IPS-18c (cell line): Measurements from ENCODE around the gene KIAA0930.

Source experiments
- H3K4me3 ChIP-seq: 2 replicates; pipeline ENCODE4 v1.7.0; 2013; ENCODE audit warnings: low read depth, mild to moderate bottlenecking, low read length, moderate library complexity; ENCODE audit not compliant: insufficient read depth
- H3K9me3 ChIP-seq: one replicate; pipeline ENCODE4 v1.6.1; 2013; ENCODE audit warnings: mild to moderate bottlenecking, low read length, moderate library complexity; ENCODE audit not compliant: control insufficient read depth, insufficient read depth

KIAA0930 gene

GRCh38 chr22:45227645-45228400, 12.9 kb downstream of the KIAA0930 start:
- no peaks in the 10 kb centered on the region for H3K9me3 ChIP-seq
- no peak overlapping the region for H3K4me3 ChIP-seq

- H3K4me3 ChIP-seq, result no peak overlapping the region
- H3K9me3 ChIP-seq, result no peaks in the 10 kb centered on the region
Observed at GRCh38 chr22:45226503-45227186, 14.0 kb downstream of the KIAA0930 start.

GRCh38 chr22:45225732-45226502, 14.8 kb downstream of the KIAA0930 start:
- H3K9me3 ChIP-seq, result no peaks in the 10 kb centered on the region
- no peak overlapping the region for H3K4me3 ChIP-seq

DNA sequence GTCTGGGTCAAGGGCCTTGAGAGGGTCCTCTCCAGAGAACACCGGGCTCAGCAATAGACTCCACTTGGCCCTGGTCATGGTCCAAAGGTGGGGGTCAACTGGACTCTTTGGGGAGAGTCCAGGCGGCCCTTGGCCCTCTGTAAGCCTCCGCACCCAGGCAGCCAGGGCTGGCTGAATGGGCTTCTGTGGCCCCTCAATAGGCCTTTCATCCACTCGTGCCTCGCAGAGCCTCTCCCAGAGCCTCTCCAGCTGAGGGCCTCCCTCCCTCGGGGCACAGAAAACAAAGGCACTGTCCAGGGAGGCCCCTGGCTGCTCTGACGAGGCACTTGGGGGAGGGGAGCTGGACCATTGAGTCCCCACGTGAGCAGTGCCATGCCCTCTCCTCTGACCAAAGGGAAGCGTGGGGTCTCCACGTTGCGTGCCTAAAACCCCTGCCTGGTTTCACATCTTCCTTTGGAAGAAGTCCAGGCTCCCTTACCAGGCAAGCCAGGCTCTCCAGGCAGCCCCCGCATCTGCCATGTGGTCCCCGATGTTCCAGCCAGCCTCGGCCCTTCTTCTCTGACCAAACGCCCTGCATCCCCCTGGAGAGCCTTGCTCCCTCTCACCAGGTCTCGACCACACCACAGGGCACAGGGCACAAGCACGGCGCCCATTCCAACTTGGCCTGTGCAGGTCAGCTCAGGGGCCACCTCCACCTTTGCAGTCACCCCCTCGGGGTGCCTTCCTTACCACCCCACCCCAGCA, 15.5 kb downstream of the KIAA0930 start:
- no peak overlapping the region for H3K4me3 ChIP-seq
- H3K9me3 ChIP-seq, result no peaks in the 10 kb centered on the region

DNA sequence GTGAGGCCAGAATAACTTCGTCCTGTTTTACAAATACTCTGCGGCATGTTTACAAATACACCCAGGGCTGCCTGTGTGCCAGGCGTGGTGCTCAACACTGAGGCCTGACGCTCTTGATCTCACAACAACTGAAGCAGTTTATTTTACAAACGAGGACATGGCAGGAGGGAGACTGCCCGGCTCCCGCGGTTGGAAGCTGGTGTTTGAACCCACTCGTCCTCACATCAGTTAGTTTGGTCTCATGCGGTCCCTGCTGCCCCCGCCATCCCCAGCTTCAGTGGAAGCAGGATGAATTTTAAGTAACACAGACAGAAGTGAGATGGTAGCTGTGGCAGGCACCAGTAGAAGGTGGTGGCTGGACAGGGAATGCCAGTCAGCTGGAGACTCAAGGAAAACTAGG, 16.4 kb downstream of the KIAA0930 start:
- H3K9me3 ChIP-seq, result no peaks in the 10 kb centered on the region

GRCh38 chr22:45223304-45224117, 17.2 kb downstream of the KIAA0930 start:
- Histone ChIP-seq H3K4me3 (no peak overlapping the region), H3K9me3 (no peaks in the 10 kb centered on the region)

More for the DNA sequence above, 16.4 kb downstream of the KIAA0930 start:
- H3K4me3 ChIP-seq, result no peak overlapping the region

GRCh38 chr22:45221201-45221600, 19.5 kb downstream of the KIAA0930 start:
- Histone ChIP-seq H3K9me3 (no peaks in the 10 kb centered on the region), H3K4me3 (no peak overlapping the region)

- Histone ChIP-seq H3K4me3 (no peak overlapping the region), H3K9me3 (no peaks in the 10 kb centered on the region)
Observed at GRCh38 chr22:45218976-45219375, 21.7 kb downstream of the KIAA0930 start.

GRCh38 chr22:45217806-45218205, 22.9 kb downstream of the KIAA0930 start:
- no peak overlapping the region for H3K4me3 ChIP-seq
- no peaks in the 10 kb centered on the region for H3K9me3 ChIP-seq

DNA sequence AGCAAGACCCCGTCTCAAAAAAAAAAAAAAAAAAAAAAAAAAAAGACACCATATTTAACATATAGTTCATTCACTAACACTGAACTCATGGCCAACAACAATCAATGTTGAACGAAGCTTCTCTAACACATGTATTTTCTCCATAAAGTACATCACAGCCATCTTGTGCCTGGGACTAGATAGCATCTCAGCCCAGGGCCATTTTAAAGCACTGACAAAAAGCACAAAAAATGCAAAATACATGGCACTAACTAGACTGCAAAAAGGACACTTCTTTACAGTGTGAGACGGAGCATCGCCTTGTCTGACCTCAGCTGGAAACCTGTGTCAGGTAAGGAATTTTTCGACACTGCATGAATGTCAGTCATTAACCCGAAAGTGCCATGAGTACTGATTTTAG, 23.3 kb downstream of the KIAA0930 start:
- Histone ChIP-seq H3K4me3 (no peak overlapping the region), H3K9me3 (no peaks in the 10 kb centered on the region)

GRCh38 chr22:45216133-45217003, 24.3 kb downstream of the KIAA0930 start:
- Histone ChIP-seq H3K4me3 (no peak overlapping the region), H3K9me3 (no peaks in the 10 kb centered on the region)

DNA sequence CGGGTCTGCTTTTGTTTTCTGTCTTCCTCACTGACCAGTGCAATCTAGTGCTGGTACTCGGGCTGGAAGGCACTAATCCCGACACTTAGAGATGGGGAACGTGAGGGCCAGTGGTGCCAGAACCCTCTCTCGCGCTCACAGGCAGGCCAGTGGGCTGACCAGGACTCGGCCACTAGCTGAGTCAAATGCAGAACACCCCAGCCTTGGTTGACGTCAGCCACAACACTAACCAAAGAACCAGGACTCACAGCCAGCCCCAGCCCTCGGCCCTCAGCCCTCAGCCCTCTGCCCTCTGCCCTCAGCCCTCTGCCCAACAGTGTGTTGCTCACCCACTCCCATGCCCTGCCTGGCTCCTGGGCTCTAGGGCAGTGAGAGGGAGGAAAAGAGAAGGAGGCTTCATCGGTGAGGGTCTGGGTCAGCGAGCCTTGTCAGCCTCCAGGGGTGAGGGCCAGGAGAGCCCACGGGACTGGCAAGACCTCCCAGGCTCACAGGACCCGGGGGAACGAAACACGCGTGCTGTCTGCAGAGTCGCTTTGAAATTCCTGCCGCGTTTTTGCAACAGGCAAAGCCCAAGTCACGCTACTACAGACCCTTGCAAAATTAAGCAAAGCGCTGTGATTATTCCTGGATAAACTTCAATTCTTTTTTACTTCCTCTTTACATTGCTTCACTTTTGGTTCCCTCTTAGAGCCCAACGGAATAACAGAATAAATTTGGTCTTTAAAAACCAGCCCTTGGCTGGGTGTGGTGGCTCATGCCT, 27.5 kb downstream of the KIAA0930 start:
- H3K4me3 ChIP-seq, result no peak overlapping the region; the same call in 1 of the 2 replicates

GRCh38 chr22:45212306-45212709, 28.4 kb downstream of the KIAA0930 start:
- no peaks in the 10 kb centered on the region for H3K9me3 ChIP-seq
- H3K4me3 ChIP-seq, result no peak overlapping the region; the same call in 1 of the 2 replicates

More for the DNA sequence above, 27.5 kb downstream of the KIAA0930 start:
- H3K9me3 ChIP-seq, result no peaks in the 10 kb centered on the region

DNA sequence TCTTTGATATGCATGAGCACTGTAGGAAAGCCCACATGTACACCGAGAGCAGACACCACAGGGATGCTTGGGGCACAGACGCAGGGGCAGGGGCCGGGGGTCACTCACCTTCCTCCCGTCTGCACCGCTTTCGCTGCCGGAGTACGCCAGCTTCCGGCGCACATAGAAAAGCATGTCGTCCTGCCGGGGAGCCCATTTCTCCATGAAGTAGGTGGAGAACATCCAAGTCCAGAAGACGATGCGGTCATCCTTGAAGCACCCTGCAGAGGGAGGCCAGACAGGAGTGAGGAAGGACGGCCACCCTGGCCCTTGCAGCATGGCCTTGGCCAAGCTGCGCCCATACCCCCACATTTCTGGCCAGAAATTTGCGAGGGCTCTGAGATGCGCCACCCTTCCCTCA, 28.8 kb downstream of the KIAA0930 start:
- H3K9me3 ChIP-seq, result no peaks in the 10 kb centered on the region
- no peak overlapping the region; the same call in 1 of the 2 replicates for H3K4me3 ChIP-seq

DNA sequence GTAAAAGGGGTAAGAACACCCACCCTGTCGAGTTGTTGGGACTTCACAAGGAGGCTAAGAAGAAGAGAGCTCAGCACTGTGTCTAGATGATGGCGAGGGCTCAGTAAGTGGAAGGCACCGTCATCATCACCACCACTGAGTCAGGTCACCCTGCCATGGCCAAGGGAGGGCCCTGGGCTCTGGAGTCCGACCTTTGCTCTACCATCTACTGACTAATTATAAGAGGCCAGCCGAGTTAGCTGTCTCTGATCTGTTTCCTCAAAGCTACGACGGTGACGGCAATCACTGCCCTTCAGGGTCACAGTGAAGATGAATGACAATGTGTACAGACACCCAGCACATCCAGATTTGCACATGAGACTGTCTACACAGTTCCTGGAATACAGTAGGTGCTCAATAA, 29.3 kb downstream of the KIAA0930 start:
- no peak overlapping the region for H3K4me3 ChIP-seq

More for the DNA sequence above, 29.3 kb downstream of the KIAA0930 start:
- no peaks in the 10 kb centered on the region for H3K9me3 ChIP-seq
